Stimulated activated CD8-positive, alpha-beta memory T cell treated with anti-CD3 and anti-CD28 coated beads, Interleukin-12 subunit alpha, Interleukin-12 subunit beta, amount 100 ng/mL, for 1 hour (primary cell): ENCODE measurements around the gene ZP3.
A peak's percentile ranks its signal among the peaks of the same experiment; 100 is the strongest.
"Not testable (repeated sequence)": the region's sequence is repeated elsewhere in the genome, so short reads cannot be mapped to it uniquely, and the experiment has no call there.

Source experiments
- DNase-seq: peaks from one replicate; pipeline ENCODE4 v3.0.0-alpha.2; 2020; ENCODE audit warnings: low read depth

Gene ZP3

DNA sequence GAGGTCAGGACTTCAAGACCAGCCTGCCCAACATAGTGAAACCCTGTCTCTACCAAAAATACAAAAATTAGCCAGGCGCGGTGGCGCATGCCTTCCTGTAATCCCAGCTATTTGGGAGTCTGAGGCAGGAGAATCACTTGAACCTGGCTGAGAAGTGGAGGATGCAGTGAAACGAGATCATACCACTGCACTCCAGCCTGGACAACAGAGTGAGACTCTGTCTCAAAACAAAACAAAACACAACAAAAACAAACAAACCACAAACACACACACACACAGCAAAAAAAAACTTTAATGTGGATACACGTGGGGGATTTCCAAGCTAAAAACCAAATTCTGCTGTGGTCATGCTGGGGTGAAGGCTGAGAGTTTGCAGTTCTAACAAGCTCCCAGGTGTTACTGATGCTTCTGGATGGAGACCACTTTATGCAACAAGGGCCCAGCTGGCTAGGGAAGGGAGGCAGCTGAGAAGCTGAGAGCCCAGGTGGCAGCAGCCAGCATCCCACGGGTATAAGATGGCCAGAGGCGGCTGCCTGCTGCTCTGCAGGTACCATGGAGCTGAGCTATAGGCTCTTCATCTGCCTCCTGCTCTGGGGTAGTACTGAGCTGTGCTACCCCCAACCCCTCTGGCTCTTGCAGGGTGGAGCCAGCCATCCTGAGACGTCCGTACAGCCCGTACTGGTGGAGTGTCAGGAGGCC lies at the start of gene ZP3:
ZP3 (plus strand) TSS at position 538 of the 699 bp plus-strand sequence; CDS start at position 553, 15 bp downstream.
- no peak for DNase-seq

DNA sequence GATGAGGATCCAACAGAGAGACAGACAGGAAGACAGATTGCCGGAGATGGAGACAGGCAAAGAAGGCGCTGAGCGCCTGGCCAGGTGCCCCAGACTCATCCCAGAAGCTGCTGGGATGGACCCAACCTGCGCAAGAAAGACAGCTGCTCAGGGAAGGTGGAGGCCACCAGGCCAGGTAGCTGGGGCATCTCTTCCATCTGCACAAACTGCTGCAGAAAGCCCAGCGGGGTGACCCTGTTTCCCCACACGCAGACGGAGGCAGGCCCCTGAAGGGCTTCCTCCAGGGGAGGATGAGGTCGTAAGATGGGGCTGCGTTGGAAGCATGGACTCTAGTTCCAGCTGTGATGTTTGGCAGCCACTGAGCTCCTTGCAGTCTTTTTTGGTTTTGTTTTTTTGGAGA lies 49.5 kb upstream of the ZP3 start:
- no peak for DNase-seq

DNA sequence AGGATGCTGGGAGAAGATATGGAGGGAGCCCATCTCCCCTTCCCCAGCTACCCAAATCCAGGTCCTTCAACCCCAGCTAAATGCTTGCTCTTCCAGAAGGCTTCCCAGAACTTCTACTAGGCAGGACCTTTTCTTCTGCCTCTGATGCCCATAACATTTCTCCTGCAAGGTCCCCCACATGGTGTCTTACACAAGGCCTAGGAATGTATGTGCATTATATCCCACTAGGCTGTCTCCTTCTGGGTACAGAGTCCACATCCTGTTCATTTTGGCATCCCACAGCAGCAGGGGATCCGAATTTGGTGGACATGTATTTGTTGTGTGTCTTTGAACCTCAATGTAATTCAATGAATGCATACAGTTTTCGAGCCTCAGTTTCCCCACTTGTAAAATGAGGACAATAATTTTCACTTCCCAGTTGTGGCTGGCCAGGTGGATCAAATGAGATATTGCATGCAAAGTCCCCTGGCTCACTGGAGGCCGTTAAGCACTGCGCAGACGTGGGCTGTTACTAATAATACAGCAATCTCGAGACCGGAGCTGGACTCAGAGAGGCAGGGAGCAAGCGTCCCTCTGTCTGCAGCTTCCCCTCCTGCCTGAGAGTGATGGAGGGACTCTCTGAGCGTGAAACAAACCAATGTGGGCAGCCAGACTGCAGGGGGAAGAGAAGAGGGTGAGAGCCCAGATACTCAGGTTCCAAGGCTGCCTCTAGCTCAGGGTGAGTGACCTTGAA lies 47.4 kb upstream of the ZP3 start:
- DNase-seq = no peak

DNA sequence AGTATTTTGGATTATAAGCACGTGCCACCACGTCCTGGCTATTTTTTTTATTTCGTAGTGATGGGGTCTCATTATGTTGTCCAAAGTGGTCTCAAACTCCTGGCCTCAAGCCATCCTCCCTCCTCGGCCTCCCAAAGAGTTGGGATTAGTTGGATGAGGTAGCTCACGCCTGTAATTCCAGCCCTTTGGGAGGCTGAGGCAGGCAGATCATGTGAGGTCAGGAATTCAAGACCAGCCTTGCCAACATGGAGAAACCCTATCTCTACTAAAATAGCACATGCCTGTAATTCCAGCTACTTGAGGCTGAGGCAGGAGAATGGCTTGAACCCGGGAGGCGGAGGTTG lies 44.2 kb upstream of the ZP3 start:
- DNase-seq = no peak

DNA sequence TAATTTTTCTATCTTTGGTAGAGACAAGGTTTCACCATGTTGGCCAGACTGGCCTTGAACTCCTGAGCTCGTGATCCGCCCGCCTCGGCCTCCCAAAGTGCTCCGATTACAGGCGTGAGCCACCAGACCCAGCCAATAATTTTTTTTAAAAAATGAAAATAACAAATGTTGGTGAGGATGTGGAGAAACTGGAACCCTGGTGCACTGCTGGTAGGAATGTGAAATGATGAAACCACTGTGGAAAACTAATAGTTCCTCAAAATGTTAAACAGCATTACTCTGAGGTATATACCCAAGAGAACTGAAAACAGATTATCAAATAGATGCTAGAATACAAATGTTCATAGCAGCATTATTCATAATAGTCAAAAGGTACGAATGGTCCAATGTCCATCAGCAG lies 42.9 kb upstream of the ZP3 start:
- DNase-seq = no peak

DNA sequence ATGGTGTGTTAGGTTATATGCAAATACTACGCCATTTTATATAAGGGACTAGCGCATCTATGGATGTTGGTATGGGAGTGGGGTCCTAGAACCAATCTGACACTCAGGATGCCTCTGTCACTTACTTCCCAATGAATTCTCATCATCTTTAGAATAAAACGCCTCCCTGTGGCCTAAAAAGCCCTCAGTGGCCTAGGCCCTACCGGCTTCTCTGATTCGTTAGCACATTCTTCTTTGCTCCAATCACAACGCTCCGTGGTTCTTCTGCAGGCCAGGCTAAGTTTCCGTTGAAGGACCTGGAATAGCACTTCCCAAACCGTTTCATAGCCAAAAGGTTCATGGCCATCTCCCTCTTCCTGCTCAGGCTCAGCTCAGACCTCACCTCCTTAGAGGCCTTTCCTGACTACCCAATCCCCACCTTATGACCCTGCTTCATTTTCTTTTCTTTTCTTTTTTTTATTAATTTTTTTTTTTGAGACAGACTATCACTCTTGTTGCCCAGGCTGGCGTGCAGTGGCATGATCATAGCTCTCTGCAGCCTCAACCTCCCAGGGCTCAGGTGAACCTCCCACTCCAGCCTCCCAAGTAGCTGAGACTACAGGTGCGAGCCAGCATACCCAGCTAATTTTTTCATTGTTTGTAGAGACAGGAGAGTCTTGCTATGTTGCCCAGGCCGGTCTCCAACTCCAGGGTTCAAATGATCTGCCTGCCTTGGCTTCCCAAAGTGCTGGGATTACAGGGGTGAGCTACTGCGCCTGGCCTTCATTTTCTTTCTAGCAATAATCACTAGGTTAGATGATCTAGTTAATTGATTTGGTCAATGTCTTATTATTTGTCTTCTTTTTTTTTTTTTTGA lies 41.4 kb upstream of the ZP3 start:
- DNase-seq = no peak

DNA sequence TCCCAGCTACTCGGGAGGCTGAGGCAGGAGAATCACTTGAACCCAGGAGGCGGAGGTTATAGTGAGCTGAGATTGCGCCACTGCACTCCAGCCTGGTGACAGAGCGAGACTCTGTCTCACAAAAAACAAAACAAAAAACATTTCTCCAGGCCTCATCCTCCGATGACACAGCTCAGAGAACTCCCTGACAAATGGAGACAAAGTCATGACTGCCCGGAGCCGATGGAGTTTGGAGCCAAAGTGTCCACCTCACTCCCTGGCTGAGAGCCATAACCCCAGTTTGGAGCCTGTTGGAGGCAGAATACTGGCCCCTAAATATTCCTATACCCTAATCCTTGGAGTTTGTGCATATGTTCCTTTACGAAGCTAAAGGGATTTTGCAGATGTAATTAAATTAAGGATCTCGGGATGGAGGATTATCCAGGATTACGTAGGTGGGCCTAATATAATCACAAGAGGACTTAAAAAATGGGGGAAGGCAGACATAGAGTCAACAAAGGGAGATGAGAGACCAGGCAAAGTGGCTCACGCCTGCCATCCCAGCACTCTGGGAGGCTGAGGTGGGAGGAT lies 38.0 kb upstream of the ZP3 start:
- DNase-seq = no peak

DNA sequence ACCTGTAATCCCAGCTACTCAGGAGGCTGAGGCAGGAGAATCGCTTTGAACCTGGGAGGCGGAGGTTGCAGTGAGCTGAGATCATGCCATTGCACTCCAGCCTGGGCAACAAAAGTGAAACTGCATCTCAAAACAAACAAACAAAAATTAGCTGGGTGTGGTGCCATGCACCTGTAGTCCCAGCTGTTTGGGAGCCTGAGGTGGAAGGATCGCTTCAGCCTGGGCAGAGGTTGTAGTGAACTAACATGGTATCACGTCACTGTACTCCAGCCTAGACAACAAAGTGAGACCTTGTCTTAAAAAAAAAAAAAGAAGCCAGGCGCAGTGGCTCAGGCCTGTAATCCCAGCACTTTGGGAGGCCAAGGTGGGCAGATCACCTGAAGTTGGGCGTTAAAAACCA lies 37.0 kb upstream of the ZP3 start:
- DNase-seq = not testable (repeated sequence)

DNA sequence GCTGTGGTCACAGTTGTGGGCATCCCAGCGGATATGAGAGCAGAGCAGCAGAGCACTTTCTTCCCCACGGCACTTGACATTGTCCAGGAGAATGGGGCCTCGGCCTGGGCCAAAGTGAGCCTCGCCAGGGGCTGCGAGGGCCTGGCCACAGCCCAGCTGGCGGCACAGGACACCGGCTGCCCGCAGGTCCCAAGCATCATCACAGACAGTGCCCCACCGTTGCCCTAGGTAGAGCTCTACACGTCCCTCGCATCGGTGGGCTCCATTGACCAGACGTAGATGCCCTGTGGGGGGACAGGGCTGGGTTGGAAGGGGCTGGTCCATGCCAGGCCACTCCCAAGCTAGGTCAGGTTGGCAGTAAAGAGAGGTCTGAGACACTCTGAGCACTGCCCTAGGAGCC lies 34.7 kb upstream of the ZP3 start:
- no peak for DNase-seq

DNA sequence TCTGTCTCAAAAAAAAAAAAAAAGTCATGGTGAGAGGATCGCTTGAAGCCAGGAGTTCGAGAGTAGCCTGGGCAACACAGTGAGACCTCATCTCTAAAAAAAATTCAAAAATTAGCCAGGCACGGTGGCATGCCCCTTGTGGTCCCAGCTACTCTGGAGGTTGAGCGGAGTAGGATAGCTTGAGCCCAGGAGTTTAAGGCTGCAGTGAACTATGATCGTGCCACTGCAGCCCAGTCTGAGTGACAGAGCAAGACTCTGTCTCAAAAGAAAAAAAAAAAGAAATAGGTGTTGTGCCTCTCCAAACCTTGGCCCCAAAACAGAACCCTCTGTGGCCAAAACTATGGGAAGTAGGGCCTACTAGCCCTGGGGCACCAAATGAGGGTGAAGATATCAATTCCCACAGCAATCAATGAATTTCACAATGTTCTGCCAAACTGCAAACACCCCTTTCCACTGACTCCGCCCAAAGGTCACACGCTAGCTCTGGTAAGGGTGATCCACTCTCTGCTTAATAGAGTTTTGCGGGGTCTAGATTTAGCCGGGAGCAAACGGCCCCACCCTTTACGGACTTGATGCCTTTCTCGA lies 32.1 kb upstream of the ZP3 start:
- DNase-seq = no peak

DNA sequence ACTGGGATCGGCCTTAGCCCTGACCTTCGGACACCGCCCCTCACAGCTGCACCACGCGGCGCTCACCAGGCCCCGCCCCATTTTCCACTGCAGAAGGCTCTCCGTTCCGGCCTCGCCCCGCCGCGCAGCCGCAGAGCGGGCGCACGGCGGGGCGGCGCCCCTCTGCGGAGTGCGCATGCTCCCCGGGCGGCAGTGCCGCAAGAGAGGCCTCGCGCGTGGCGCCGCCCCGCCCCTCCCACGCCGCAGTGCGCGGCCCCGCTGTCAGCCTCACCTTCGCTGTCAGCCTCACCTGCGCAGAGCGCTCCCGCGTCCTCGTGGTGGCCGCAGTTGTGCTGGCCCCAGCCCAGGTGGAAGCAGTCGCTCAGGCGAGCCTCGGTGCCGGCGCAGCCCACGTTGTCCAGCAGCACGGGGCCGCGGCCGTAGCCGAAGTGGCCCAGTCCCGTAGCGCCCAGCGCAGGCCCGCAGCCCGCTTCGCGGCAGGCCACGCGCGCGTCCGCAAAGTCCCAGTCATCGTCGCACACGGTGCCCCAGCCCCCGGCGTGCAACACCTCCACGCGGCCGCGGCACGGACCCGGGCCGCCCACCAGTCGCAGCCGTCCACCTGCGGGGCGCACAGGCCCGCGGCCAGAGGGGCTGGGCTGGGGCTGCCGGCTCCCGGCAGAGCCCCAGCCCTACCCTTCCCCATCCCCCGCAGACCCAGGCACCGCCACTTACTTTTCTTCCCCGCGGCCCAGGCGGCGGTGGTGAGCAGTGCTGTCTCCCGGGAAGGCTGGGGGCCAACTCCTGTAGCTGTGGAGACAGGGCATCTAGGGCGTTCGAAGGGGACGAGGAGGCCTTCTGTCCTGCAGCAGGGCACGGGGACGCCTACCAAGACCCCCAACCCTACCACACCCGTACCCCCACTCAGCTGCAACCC lies 31.4 kb upstream of the ZP3 start:
- DNase-seq = peak; percentile 85

DNA sequence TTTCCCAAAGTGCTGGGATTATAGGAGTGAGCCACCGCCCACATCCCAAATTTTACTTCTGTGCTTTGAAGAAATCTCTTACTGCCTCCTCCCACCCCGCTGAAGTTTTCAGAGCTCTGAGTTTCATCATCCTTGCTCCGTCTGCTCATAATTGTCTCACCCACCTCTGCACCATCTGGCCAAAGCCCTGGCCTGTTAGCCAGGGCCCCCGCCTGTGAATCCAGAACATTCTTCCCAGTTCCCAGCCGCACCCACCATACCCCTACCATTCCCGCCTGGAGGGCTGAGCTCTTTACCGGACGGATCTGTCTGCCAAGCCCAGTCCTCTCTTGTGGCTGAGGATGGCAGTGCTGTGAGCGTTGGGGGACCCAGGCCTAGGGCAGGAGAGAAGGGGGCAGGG lies 29.8 kb upstream of the ZP3 start:
- no peak for DNase-seq

DNA sequence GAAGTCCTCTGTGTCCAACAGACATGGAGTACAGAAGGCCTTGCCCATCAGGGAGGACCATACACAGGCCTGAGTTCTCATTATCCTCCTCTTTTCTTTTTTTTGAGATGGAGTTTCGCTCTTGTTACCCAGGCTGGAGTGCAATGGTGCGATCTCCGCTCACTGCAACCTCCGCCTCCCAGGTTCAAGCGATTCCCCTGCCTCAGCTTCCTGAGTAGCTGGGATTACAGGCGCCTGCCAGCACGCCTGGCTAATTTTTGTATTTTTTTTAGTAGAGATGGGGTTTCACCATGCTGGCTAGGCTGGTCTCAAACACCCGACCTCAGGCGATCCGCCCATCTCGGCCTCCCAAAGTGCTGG lies 29.2 kb upstream of the ZP3 start:
- not testable (repeated sequence) for DNase-seq

DNA sequence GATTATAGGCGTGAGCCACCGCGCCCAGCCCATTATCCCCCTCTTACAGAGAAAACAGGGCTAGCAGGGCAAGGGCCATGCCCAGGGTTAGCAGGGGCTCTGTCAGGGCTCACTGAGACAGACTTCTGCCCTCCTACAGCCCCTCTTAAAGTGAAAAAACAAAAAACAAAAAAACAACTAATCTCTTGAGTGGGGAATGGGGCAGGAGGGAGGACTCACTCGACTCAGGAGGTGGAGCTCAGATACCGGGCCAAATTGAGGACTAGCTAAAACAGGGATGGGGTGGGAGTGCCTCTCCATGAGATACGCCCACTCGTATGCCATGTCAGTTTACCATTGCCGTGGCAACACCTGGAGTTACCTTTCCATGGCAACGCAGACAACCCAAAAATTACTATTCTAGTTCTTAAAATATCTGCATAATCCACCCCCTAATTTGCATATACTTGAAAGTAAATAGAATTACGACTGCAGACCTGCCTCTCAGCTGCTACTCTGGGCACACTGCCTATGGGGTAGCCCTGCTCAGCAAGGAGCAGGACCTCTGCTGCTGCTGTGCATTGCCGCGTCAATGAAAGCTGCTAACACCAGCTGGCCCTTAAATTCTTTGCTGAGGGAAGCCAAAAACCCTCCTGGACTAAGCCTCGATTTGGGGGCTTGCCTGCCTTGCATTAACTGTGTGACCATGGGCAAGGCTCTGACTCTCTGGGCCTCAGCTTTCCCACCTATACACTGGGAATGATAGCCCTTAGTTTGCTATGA lies 28.6 kb upstream of the ZP3 start:
- DNase-seq = no peak

DNA sequence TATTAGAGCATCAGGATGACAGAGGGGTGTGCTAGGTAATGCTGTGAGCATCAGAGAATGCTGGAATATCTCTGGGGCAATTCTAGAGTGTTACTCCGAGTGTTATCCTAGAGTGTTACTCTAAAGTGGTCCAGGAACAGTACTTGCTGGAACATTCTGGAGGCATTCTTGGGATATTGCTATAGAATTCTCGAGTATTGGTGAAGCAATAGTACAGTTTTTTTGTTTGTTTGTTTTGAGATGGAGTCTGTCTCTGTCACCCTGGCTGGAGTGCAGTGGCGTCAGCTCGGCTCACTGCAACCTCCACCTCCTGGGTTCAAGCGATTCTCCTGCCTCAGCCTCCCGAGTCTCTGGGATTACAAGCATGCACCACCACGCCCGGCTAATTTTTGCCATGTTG lies 27.9 kb upstream of the ZP3 start:
- DNase-seq = no peak

DNA sequence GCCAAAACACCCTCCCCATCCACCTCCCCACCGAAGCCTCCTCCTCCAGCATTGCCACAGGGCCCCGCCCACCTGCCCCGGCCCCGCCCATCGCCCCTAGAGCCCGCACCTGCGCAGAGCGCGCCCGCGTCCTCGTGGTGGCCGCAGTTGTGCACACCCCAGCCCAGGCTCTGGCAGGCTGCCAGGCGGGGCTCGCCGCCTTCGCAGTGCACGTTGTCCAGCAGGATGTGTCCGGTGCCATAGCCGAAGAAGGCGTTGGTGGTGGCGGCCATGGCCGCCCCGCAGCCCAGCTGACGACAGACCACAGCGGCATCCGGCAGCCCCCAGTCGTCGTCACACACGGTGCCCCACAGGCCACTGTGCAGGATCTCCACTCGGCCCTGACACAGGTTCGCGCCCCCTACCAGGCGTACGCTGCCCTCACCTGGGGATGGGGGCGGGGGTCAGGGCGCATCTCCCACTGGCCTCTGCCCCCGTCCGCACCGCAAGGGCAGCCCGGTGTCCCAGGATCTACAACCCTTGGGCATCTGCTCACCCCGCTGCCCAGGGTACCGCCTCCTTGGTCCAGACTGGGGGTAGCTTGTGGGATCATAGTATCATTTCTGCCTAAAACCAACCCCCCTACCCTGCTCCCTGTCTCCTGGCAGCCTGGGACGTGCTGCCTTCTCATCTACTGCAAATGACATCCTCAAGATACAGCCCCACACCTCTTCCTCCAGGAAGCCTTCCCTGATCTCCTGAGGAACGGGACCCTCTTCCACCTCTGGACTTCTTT lies 27.2 kb upstream of the ZP3 start:
- peak; percentile 66 for DNase-seq

DNA sequence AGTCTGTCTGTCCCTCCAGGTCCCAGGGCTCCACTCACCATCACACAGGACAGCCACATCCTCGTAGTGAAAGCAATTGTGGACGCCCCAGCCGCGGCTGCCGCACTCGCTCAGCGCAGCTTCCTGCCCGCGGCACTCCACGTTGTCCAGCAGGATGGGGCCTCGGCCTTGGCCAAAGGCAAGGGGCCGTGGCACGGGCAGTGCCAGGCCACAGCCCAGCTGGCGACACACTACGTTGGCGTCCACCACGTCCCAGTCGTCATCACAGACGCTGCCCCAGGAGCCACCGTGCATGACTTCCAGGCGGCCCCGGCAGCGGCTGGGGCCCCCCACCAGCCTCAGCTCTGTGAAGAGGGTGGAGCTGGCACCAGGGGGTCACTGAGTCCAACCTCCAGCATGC lies 24.5 kb upstream of the ZP3 start:
- DNase-seq = no peak

DNA sequence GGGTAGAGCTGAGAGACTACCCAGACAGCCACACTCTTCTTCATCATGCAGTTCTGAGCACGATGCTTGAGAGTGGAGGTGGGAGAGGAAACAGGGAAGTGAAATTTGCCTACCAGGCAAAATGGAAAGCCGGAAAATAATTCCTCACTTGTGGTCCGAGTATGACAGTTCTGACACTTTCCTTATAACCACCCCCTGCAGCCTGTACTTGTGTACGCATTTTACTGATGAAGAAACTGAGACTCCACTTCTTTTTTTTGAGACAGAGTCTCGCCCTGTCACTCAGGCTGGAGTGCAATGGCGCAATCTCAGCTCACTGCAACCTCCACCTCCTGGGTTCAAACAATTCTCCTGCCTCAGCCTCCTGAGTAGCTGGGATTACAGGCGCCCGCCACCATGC lies 21.7 kb upstream of the ZP3 start:
- not testable (repeated sequence) for DNase-seq

DNA sequence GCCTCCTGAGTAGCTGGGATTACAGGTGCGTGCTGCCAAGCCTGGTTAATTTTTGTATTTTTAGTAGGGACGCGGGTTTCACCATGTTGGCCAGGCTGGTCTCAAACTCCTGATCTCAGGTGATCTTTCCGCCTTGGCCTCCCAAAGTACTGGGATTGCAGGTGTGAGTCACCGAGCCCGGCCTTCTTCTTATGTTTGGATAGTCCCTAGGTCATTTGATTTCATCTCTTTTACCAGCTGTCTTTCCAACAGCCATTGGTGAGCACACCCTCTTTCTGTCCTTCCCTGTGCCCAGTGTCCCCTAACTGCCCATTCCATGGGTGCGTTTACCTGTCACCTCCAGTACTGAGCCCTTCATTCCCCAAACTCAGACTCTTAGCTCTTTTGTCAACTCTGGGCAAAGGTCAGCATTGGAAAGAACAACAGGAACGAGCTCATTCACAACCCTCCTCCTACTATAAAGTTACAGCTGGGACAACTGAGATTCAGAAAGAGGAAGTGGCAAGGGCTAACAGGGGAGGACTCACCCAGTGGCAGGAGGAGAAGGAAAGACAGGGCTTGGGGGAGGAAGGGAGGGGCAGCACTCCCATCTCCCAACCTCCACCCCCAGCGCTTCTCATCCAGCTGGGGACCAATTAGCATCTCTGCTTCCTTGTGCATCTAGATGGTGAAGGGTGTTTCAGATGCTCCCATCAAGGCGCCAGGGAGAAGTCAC lies 20.8 kb upstream of the ZP3 start:
- DNase-seq = no peak
